HG03521 (cell line): Measurements from ENCODE around the gene ADH6.
"Not testable (repeated sequence)": the region's sequence is repeated elsewhere in the genome, so short reads cannot be mapped to it uniquely, and the experiment has no call there.

ENCODE experiments used
- ATAC-seq: cut with Tn5 transposase; IDR thresholded peaks from one replicate; pipeline ENCODE4 v1.9.1; 2021; ENCODE audit warnings: mild to moderate bottlenecking, moderate library complexity; ENCODE audit not compliant: unreplicated experiment

The ADH6 gene

GRCh38 chr4:99219072-99219471 lies at the start of gene ADH6:
TSS of gene ADH6 (minus strand) at chr4:99219246. CDS start at chr4:99219152, 94 bp downstream.
- ATAC-seq, result no peak

- no peak for ATAC-seq
These were observed 45.9 kb upstream of the ADH6 start for GRCh38 chr4:99264927-99265326.

- no peak for ATAC-seq
These were observed 33.7 kb upstream of the ADH6 start for GRCh38 chr4:99252746-99253145.

- ATAC-seq, result no peak
These were observed 29.7 kb upstream of the ADH6 start for GRCh38 chr4:99248714-99249113.

GRCh38 chr4:99235955-99236354 lies 16.9 kb upstream of the ADH6 start:
- ATAC-seq, result no peak

GRCh38 chr4:99234331-99235010 lies 15.4 kb upstream of the ADH6 start:
- no peak for ATAC-seq

GRCh38 chr4:99233397-99233796 lies 14.4 kb upstream of the ADH6 start:
- ATAC-seq, result not testable (repeated sequence)

GRCh38 chr4:99228706-99229105 lies 9.7 kb upstream of the ADH6 start:
- not testable (repeated sequence) for ATAC-seq

GRCh38 chr4:99227646-99228045 lies 8.6 kb upstream of the ADH6 start:
- not testable (repeated sequence) for ATAC-seq

GRCh38 chr4:99221980-99222379 lies 2.9 kb upstream of the ADH6 start:
- no peak for ATAC-seq

GRCh38 chr4:99219479-99219878 lies 433 bp upstream of the ADH6 start:
- ATAC-seq, result no peak

GRCh38 chr4:99215521-99215920 lies 3.5 kb downstream of the ADH6 start:
- no peak for ATAC-seq

GRCh38 chr4:99210789-99211188 lies 8.3 kb downstream of the ADH6 start:
- no peak for ATAC-seq

GRCh38 chr4:99209671-99210070 lies 9.4 kb downstream of the ADH6 start:
- ATAC-seq, result no peak

- no peak for ATAC-seq
These were observed 10.3 kb downstream of the ADH6 start for GRCh38 chr4:99208719-99209075.

- no peak for ATAC-seq
These were observed 10.9 kb downstream of the ADH6 start for GRCh38 chr4:99207911-99208718.

GRCh38 chr4:99207069-99207743 lies 11.8 kb downstream of the ADH6 start:
- no peak for ATAC-seq

GRCh38 chr4:99205153-99205979 lies 13.7 kb downstream of the ADH6 start:
- ATAC-seq, result no peak

- ATAC-seq, result no peak
These were observed 16.5 kb downstream of the ADH6 start for GRCh38 chr4:99202536-99202935.

GRCh38 chr4:99202094-99202493 lies 17.0 kb downstream of the ADH6 start:
- ATAC-seq, result no peak

GRCh38 chr4:99201690-99202089 lies 17.4 kb downstream of the ADH6 start:
- ATAC-seq, result no peak
